NCI-H2029 (cell line): ENCODE measurements around the gene ZNF503.

Experiments
- DNase-seq: peaks from one replicate; lab custom pipeline; 2025; lab: John Stamatoyannopoulos, UW

ZNF503 gene

DNA sequence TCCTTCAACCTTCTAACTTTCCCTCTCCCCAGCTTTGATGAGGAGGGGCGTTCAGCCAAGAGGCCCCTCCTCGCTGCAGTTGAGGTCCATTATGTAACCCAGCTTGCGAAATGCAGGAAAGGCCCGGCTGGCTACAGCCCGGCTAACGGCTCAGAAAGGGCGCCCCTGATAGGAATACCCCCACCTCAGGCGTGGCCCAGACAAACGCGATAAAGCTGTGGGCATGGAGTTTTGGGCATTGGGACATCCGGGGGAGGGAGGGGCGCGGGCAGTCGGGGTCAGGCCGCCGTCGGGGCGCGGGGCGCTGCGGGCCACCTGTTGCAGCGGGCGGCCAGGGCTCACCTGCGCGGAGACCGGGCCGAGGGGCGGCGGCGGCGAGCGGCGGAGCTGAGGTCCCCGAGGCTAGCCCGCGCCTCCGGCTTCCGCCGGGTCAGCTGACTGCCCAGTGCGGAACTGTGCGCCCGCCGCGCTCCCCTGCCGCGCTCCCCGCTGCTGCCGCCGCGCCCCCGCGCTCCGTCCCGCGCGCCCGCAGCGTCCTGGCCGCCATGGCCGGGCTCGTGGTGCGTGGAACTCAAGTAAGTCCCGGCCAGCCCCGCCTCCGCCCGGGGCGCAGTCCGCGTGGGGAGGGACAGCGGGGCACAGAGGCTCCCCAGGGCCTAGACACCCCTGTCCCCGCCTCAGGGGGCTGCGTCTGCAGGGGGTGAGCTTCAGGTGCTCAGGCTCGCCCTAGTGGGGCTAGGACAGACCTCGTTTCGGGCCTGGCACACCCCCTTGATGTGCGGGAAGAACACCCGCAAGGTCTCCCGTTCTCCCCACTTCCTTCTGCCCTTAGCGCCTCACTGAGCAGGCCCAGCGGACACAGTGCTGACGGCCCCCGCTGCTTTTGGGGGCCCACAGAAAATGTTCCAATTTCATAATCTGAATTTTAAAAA, 29.9 kb upstream of the ZNF503 start, which contains the start of gene LRMDA:
Gene LRMDA (plus strand): TSS at position 445 of the 932 bp plus-strand sequence.
- DNase-seq: no peak

DNA sequence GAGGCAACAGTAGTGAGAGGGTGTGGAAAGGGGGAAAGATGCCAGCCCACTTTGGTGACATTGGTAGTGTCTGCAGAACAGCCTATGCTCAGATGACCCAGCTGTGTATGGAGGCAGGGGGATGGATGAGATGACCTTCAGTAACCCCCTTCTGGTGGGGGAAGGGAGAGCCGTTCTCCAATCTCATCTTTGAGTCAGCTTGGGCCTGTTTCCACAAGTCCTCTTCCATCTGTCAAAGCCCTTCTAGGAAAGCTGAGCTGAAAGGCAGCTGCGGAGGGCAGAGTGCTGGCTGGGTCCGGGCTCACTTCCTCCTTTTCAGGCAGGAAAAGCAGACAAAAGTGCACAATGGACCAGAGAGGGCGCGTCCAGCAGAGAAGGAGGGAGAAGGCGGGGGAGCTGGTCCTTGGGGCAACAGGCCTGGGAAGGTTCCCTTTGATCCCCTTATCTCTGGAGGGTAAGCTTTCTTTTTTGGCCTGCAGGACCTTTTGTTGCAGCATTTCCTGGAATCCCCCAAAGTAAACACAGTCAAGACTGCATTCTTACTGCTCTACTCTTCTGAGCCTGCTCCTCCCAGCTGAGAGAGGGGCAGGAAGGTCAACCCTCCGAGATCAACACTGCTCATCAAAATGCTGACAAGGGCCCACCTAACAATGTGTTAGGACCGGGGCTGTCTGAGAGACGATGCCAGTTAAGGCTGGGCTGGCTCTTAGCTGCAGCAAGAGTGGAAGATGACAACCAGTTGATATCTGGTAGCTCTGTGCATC, 28.6 kb upstream of the ZNF503 start:
- DNase-seq: no peak

- no peak for DNase-seq
Observed at GRCh38 chr10:75429159-75429827, 27.7 kb upstream of the ZNF503 start.

DNA sequence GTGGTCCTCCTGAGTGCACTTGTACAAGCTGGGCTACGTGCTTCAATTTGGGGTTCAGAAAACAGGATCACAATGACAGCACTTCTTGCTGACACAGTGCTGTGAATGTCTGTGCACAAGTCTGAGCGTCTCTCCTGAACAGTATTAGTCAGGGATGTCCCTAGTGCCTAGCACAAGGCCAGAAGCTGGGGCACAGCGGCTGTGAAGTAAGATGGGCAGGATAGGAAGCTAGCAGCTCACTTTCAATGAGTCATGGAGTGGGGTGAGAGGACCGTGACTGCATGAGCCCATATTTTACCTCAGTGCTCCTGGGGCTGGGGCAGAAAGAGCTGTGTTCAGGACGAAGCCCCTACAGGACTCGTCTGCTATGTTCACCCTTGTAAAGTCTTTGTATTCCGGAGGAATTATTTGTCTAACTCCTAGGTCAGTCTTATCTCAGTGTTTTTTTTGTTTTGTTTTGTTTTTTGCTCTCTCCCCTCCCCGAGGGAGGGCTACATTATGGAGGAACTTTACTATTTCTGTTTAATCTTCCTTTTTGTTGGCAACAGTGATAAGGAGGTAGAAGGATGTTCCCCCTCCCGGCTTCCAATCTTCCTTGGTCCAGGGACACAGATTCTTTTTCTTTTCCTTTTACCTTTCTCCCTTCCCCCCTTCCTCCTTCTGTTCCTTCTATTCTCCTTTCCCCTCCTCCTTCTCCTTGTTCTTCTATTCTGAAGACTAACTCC, 27.0 kb upstream of the ZNF503 start:
- DNase-seq: no peak

DNA sequence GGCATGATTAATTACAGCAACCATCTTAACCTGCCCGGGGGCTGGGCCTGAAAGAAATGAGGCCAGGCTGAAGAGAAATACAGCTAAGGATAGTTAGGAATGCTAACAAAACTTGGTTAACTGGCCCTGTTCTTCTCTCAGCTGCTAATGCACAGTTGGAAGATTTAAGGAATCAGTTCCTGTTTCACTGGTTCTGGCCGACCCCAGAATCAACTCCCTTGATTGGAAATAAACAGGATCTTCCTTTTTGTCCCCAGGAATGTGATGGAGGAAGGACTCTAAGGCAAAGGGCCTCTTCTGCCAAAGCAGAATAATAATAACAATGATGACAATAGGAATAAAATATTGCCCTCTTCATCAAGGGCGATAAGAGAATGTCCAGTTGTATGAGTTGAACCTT, 26.4 kb upstream of the ZNF503 start:
- DNase-seq: no peak

DNA sequence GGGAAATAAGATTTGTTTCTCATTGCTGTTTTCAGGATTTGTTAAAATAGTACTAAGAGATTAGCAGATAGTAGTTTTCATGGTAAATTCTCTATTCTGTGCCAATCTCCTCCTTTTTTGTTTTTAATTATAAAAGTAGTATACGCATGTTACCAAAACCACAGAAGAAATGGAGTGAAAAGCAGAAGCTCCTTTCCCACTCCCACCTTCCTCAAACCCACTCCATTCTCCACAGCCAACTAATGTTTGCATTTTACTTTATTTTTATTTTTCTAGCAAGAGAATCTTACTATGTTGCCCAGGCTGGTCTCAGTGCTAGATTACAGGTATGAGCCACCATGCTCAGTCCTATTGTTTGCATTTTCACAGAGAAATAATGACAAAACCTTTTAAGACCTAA, 25.3 kb upstream of the ZNF503 start:
- DNase-seq: no peak

- DNase-seq: no peak
Observed at GRCh38 chr10:75425291-75426079, 23.9 kb upstream of the ZNF503 start.

DNA sequence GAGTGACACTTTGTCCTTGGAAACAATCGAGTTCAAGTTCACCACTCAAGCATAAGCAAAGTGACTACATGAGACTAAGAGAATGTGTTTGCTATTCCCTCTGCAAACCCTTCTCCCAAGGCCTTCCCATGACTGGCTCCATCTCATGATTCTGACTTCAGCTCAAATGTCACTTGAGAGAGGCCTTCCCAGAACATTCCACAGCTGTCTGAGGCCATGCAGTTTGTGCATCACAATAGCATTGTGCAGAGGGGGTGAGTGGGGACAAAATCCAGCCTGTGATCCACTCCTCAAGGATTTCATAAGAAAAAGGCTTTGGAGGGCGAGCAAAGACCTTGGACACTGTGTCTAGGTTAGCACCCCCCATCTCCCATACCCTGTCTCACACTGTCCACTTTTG, 23.0 kb upstream of the ZNF503 start:
- DNase-seq: no peak

DNA sequence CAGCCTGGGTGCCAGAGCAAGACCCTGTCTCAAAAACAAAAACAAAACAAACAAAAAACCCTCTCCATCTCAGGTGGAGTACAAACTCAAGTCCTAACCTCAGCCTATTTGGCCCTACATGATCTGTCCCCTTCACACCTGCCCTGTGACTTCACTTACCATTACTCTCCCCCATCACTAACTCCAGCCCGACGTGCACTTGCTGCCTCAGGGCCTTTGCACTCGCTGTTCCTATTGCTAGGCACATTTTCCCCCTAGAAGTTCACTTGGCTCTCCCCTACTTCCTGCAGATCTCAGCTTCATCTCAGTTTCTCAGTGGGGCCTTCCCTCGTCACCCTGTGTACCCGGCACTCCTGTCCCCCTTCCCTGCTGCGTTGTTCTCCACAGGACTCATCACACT, 21.3 kb upstream of the ZNF503 start:
- DNase-seq: no peak

- no peak for DNase-seq
Observed at GRCh38 chr10:75418712-75419111, 17.1 kb upstream of the ZNF503 start.

GRCh38 chr10:75418293-75418692, 16.7 kb upstream of the ZNF503 start:
- no peak for DNase-seq

DNA sequence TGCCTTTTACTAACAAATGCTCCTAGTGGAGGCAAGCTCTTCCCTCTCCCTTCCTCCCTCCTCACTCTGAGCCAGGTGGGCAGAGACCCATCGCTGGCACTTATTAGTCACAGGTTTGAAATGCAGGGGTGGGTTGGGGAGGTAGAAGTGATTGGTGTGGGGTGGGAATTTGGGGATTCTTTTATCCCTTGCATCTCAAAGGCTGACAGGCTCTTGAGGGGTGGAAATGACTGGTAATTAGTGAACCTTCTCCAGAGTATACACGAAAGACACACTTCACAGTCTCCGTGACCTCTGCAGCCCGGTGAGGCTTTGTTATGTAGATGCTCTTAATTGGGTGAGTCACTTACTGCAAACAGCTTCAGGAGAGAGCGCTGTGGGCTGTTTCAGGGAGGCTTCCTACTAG, 16.0 kb upstream of the ZNF503 start:
- DNase-seq: no peak

DNA sequence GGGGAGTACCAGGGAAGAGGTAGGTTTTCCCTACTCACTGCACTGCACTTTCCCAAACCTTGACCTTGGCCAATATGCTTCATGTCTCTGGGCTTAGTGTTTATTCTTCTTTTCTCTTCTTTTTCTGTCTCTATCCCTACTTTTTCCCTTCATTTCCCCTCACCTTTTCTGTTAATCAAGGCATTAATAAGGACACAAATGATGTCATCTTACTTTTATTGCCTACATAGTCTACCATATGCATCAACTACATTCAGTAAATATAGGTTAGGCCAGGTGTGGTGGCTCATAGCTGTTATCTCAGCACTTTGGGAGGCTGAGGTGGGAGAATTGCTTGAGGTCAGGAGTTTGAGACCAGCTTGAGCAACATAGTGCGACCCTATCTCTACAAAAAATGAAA, 13.0 kb upstream of the ZNF503 start:
- DNase-seq: no peak

DNA sequence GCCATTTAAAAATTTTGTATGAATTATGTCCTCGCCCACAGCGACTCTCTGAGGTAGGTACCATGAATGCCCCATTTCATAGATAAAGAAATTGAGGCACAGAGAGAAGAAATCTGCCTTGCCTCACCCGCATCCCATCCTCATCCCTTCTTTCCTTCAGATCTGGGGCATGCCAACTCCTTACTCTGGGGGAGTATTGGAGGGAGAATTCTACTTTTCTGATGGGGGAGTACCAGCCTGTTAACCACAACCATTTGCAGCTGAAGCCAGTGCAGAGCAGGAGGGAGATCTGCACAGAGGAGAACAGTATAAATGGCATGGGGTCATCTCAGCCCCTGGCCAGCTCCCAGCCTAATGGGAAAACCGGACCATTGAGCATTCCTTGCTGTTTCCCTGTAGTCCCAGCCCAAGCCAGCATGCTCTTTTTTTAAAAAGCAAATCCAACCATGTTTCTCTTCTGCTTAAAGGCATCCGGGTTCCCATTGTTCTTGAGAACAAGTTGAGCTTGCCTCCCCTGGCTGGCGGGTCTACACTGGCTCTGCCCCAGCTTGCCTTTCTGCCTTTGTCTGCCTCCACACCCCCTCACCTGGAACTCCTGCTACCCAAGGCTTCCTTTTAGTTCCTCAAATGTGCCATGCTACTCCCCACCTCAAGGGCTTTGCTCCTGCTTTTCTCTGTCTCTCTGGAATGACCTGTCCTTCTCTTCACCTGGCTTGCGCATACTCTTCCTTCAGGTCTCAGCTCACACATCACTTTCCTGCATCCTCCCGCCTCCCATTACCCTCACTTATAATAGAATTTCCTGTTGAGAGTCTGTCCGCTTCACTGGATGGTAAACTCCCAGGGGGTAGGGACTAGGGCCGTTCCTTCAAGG, 8.8 kb upstream of the ZNF503 start:
- no peak for DNase-seq

- no peak for DNase-seq
Observed at GRCh38 chr10:75408911-75409885, 7.6 kb upstream of the ZNF503 start.

GRCh38 chr10:75408509-75408875, 6.9 kb upstream of the ZNF503 start:
- no peak for DNase-seq

DNA sequence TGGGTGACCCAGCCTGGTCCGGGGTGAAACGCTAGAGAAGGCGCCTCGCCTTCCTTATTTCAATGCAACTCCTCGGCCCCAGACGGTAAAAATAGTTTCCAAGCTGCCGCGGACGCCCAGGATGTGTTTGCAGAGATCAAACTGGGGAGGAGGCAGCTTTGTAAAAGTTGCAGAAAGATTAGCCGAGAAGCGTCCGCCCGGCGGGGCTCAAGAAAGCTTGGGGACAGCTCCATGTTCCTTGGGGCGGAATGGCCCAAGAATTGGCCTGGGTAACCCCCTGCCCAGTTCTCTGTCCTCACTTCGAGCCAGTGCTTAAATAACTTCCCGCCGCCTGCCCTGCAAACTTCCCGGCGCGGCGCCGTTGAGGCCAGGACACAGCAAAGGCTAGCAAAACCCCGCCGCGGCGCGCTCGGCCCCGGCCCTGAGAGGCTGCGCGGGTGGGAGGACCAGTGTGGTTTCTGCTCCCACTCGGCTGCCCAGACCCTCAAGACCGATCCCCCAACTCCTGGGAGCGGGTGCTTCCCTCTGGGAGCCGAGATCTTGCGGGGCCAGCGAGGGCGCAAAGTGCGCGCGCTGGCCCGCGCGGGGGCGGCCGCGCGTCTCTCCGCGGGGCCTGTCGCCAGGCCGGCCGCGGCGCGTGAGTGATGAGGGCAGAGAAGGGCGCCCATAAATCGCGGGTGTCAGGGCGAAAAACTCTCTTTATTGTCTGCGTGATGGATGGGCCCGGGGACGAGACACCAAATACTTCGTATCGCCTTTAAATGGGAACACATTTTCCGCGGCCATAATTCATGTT, 6.3 kb upstream of the ZNF503 start:
- no peak for DNase-seq

DNA sequence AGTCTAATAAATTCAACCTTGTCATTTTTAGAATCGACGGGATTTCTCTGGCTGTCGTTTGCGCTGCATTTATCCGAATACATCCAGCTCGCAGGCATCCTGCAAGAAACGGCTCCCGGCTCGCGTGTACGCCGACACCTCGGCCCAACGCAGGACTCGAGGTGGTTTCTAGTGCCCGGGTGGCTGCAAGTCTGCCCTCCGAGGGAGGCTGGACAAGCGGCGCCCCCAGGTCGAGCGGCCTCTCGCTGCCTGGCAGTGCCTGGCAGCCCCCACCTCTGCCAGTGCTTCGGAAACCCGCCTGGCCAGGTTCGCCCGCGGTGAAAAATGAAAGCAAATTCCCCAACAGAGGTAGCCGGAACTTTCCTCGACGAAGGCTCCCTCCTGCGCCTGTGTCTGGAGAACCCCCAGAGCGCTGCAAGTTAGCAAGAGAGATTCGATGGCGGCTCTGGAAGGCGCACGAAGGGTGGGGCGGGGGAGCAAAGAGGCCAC, 5.7 kb upstream of the ZNF503 start:
- no peak for DNase-seq
